T-helper 2 cell treated with Interferon-gamma antibody and Interleukin-4, amounts not matched to agents 100 ng/mL and 5 ng/mL, for 36 hours (primary cell): ENCODE measurements around the gene BDKRB1. TPM values are rescaled to one million over a fixed set of nuclear protein-coding genes. Genes with fewer than 3 reads are reported as not detected.

ENCODE experiments used
- intact Hi-C: fragments of 100-400 bp; cut with micrococcal nuclease; formaldehyde crosslinking; loops from one replicate; pipeline ENCODE4 v1.15.1; 2023
- total RNA-seq: library from RNA; stranded (reverse); gene quantifications from 2 replicates; pipeline ENCODE4 v1.2.3, GENCODE V29; 2022

BDKRB1 gene
- total RNA-seq, 1 donor from 2014 or later = not detected

DNA sequence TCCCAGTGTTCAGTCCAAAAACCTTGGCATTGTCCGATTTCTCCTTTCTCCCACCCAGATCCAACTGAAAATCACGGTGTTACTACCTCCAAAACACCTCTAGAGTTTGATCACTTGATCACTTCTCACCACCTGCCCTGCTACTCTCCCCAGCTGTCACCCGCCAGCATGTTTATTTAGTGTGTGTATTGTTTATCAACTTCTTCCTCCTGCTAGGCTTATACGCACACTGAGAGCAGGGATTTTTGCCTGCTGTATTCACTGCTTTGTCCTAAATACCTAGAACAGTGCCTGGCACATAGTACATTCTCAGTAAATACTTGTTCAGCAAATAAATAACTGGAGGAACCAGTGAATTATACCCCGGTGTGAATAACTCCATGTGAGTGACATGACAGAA, 5.0 kb downstream of the BDKRB1 start:
- intact Hi-C loops = no loop called here

DNA sequence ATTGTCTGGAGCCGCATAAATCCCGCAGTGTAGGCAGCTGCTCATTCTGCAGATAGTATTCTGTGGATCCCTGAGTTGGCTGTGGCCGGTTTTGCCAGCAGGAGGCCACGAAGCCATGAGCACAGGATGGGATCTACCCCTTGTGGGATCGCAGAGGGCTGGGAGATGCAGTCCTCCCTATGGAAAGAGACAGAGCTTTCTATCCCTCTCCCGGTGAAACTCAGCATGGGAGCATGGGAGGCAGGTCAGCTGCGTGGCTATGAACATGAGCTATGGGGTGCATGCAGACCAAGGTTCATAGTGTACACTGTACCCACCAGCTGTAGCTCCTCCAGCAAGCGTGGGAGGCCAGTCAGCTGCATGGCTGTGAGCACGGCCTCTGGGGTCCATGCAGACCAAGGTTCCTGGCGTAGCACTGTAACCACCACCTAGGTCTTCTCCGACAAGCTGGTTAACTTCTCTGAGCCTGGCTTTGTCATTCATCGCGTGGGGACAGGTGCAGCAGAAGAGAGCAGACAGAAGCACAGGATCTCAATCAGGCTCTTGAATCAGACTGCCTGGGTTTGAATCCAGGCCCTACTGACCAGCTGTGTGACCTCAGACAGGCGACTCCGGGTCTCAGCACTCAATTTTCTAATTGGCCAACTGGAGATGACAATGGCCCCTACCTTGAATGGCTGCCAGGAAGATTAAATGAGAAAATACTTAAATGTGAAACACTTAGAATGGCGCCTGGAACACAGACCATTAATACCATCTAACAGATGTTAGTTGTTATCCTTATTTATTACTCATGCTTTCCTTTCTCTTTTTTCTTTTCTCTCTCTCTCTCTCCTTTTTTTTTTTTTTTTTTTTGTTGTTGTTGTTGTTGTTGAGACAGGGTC, 6.0 kb downstream of the BDKRB1 start:
- intact Hi-C loops = no loop called here

DNA sequence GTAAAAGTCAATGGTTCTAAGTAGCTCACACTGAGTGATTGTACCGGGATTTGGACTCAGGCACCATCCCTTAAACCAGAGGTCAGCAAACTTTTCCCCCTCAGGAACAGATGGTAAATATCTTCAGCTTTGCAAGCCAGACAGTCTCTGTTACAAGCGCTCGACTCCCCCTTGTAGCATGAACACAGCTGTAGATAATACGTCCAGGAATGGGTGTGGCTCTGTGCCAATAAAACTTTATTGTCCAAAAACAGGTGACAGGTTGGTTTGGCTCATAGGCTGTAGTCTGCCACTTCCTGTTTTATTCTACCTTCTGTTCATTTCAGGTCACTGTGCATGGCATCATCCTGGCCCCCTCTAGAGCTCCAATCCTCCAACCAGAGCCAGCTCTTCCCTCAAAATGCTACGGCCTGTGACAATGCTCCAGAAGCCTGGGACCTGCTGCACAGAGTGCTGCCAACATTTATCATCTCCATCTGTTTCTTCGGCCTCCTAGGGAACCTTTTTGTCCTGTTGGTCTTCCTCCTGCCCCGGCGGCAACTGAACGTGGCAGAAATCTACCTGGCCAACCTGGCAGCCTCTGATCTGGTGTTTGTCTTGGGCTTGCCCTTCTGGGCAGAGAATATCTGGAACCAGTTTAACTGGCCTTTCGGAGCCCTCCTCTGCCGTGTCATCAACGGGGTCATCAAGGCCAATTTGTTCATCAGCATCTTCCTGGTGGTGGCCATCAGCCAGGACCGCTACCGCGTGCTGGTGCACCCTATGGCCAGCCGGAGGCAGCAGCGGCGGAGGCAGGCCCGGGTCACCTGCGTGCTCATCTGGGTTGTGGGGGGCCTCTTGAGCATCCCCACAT, 7.6 kb downstream of the BDKRB1 start:
- intact Hi-C loops = no loop called here

DNA sequence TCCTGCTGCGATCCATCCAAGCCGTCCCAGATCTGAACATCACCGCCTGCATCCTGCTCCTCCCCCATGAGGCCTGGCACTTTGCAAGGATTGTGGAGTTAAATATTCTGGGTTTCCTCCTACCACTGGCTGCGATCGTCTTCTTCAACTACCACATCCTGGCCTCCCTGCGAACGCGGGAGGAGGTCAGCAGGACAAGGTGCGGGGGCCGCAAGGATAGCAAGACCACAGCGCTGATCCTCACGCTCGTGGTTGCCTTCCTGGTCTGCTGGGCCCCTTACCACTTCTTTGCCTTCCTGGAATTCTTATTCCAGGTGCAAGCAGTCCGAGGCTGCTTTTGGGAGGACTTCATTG, 8.2 kb downstream of the BDKRB1 start:
- intact Hi-C loops = no loop called here

DNA sequence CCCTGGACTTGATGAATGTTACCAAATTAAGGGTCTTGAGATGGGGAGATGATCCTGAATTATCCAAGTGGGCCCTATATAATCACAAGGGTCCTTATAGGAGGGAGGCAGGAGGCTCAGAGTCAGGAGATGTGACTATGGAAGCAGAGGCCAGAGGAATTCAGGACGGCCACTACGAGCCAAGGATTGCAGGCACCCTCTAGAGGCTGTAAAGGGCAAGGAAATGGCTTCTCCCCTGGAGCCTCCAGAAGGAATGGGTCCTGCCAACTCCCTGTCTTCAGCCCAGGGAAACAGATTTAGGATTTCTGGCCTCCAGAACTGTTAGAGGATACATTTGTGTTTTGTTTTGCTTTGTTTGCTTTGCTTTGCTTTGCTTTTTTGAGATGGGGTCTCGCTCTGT, 8.8 kb downstream of the BDKRB1 start:
- intact Hi-C loops = no loop called here

DNA sequence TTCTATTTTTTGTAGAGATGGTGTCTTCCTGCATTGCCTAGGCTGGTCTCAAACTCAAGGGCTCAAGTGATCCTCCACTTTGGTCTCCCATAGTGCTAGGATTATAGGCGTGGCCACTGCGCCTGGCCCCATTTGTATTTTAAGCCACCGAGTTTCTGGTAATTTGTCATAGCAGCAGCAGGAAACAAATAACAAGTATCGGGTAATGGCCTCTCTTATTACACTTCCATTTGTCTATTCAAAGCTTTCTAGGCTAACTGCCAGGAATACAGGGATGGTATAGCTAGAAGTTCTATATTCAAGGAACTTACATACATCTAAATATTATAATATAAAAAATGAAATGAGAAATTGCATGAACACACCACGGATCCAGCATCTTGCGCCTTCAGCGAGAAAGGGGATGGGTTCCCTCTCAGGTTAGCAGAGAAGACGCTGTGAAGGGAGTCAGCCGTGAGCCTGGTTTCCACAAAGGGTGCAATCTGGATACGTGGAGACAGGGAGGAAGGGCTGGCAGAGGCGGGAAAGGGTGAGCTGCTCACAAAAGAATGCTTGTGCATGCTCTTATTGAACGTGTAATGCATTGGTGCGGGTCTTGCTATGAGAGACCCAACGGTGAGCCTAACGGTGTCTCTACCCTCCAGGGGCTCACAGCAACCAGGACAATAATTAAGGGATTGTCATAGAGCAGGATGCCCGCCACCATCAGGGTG, 9.5 kb downstream of the BDKRB1 start:
- intact Hi-C loops = no loop called here

DNA sequence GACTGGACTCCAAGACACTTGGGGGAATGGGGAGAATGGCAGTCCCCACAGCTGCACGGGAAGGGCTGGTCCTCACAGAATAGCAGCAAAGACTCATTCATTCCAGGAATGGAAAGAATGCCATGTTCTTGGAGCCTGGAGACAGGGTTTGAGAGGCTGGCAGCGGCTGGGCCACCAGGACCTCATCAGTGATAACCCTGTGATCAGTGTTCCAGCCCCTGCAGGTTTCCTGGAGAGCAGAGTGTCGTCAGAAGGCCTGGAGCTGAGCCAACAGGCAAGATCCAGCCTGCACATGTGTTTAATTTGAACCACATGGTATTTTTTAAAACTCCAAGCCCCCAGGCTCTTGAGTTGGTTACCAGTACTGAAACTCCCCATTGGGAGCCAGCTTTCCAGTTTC, 11.3 kb downstream of the BDKRB1 start:
- intact Hi-C loops = no loop called here

DNA sequence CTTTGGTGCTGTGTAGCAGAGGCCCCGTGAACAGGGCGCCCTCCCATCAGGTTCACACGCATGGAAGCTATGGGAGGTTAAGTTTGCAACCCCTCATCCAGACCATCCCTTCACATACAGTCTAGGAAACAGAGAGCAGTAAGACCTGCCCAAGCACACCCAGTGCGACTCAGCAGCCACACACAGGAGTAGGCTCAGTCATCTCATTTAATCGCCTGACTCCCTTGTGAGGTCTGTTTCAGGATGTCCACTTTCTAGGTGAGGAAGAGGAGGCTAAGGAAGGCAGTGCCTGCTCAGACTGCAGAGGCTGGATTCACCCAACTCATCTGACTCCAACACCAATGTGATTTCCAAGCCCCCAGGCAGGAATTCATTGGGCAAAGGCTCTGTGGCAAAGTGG, 11.9 kb downstream of the BDKRB1 start:
- intact Hi-C loops = no loop called here

DNA sequence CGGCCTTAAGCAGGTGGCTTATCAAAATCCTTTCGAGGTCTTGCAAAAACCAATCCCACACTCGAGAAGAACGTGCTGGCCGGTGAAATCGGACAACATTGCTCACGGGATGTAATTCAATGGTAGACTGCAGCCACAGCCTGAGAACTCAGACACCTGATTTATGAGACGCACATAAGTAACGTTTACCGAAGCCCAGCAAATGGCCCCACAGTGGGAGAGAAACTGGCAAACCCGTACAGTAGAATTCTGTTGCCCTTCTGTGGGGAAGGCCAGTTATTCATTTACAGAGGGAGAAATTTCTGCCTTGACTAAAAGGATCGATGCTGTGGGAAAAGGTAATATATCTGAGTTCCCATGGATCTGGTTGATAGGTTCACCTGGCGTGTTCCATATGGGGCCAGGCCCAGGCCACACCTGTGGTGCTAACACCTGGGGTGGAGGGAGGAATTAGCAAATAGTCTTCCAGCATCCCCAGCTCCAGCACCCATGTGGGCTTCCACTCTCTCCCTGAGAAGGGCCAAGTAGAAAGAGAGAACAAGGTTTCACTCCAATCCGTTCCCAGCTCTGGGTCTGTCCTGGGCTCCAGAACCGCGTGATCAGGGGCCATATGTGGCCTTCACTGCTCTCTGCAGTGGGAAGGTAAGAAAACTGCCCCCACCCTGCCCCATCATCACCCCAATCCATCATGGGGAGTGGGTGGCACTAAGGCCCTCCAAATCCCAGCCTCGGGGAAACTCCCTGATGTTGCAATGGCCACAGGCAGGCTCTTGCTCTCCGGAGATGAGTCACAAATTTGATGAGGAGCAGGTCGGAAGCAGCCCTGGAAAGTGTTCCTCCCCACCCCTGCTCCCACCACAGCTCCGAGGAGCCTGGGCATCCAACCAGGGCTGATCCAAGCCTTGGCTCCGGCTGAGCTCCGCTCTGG, 12.7 kb downstream of the BDKRB1 start:
- intact Hi-C loops = no loop called here

DNA sequence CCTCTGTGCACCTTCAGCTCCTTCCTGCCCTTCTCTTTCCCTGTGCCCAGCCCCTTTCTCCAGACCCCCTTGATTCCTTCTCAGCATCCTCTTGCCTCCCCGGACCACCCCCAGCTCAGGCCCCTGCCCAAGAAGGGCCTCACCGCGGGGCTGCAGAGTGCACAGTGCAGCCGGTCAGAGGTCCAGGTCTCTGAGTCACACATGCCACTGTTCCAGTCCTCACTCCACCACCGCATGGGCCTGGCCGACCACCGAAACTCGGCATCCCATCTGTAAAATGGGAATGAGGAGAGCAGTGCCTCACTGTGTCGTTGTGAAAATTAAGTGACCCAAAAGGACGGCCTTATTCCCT, 13.3 kb downstream of the BDKRB1 start:
- intact Hi-C loops = no loop called here

DNA sequence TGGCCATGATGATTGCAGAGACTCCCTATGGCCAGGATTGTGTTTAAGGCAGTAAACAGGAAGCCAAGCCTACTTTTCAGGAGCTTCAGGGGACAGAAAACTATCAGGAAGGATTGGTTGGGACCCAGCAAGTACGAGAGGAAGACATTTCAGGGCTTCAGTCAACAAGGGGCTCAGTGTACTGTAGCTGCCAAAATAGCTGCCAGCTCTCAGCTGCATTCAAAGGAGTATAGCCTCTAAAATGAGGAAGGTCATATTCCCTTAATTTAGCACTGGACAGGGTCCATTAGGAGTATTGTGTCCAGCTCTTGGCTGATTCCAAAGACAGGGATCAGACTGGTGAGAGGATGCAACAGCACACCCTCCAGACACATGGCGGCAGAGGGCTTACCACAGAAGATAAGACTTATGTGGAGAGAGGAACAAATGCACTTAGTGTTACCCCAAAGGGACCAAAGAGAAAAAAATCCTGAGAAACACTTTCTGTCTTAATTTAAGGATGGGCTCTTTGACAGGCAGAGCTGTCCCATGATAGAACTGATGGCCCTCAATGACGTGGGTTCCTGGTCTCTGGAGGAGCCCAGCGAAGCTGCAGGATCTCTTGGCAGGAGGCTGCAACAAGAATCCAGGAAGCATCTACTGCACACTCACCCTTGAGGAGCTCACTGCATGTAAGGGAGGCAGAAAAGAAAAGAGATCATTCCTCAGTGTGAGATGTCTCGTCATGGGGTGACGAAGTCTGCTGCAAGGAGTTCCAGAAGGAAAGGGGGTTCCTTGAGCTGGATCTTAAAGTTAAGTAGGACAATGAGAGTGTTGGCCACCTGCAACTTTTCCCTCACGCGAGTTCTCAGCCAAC, 14.8 kb downstream of the BDKRB1 start:
- intact Hi-C loops = no loop called here

DNA sequence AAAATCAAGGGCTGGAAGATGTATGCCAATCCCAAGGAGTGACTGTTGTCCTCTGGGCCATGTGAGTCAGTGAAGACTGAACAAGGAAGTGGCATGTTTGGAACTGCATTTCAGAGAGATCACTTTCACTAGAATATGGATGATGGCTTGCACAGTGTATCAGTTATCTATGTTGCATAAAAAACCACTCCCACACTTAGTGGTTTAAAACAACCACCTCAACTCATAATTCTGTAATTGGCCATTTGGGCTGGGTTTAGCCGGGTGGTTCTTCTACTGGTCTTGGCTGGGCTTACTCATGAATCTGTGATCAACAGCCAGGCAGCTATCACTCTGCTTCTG, 15.4 kb downstream of the BDKRB1 start:
- intact Hi-C loops = no loop called here

DNA sequence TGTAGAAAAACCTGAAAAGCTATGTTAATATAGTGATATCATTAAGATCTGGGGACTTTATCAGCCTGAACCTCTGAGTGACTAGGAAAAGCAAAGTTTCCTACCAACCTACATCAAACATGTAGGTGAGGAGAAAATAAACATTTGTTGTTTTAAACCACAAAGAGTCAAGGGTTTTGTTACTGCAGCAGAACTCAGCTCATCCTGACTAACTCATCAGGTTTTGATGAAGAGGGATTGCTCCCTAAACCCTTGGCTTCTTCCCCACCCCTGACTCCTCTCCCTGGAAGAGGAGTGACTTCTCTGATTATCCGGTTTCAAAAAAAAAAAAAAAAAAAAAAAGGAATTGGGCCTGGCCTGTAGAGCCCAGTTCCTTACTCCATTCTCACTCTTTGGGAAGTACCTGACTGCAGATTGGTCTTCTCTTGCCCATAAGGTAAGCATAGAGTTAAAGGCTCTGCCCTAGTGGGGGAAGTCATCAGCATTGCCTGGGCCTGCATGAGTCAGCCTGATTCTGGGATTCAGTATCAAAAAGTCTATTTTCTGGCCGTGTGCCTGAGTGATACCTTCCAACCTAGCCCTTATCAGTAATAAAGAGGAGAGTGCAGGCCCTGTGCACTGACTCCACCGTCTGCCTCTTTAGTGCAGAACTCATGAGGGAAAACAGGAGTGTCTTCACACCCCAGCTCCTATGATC, 16.9 kb downstream of the BDKRB1 start:
- intact Hi-C loops = no loop called here

DNA sequence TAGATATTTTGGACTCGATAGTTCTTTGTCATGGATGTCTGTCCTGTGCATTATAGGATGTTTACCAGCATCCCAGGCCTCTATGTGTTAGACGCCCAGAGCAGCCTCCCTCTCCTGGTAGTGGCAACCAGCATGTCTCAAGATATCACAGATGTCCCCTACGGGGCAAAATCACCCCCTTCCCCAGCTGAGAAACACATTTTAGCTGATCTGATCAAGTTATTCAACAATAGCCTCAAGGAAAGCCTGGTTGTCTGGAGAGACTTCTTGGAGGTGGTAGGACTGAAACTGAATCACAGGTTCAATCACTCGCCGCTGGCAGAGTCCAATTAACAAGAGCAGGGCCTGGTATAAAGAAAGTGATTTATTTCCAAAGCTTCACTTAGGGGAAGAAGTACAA, 17.6 kb downstream of the BDKRB1 start:
- intact Hi-C loops = loop anchor here (2.0 kb wide), 1 partner anchor 173 kb away; no protein-coding TSS in a partner anchor

DNA sequence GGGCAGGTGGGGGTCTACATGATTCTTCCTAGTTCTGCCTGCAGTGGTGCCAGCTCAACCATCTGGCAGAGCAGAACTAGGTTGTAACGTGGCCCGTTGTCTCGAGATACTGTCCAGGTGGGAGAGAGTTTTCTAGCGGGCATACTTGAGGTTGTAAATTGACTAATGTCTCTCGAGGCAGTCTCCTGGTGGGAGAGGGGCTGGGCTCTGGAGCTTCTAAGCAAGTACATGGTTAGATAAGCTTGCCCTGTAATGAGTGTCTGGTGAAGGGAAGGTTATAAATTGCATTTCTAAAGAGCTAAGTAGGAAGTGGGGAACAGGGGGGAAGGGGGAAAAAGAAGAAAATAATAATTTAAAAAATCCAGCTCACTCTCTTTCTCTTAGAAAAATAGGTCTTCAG, 18.1 kb downstream of the BDKRB1 start:
- intact Hi-C loops = loop anchor here (2.0 kb wide), 1 partner anchor 173 kb away; no protein-coding TSS in a partner anchor

DNA sequence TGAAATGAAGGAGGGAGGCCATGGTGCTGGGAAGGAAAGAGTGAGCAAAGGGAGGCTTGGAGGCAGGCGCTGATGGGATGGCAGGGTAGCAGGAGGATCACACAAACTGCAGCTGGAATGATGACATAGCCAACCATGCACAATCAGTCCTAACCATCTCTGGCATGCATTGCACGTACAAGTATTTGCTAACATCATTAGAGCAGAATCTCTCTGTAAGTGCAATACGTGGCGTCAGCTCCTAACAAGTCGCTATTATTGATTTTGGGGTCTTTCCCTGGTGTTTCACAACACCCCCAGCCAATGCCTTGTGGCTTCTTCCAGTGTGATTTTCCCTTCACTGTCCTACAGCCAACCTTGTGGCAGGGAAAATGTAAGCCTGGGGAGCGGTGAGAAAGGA, 18.5 kb downstream of the BDKRB1 start:
- intact Hi-C loops = loop anchor here (2.0 kb wide), 1 partner anchor 174 kb away; no protein-coding TSS in a partner anchor

DNA sequence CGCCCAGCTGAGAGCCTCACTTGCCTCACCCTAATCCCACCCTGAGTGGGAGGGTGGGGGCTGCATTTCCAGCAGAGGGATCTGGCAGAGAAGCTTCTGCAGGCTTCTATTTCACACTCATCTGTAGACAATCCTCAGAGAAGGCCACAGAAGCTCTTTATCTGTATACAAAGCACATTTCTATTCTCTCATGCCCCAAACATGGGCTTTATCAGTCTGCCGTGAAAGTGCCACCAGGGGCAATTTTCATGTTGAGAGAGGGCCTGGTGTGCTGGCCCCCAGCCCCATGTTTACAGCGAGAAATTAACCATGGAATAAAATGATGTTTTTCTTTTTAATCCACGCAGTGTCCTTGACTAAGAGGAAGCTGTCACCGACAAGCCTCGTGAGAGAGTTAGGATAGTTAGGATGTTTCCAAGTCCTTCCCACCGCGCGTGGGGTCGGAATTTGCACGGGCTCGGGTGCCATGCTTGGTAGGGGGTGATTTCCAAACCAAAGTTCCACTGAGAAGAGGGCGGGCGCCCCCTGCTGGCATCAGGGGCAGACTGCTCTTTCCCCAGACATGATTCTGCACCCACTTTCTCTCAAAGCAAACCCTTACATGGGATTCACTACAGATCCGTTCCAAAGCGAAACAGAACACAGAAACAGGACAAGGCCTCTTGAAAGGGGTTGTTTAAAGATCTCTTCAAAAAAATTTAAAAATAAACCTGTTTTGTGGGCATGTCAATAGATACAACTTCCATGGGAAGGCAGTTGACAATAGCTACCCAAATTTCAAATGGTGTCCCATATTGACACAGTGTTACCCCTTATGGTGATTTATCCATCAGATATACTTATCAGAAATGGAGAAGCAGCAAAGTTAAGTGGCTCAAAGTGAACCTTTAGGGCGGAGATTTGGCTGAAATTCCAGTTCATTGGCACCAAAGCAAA, 19.4 kb downstream of the BDKRB1 start:
- intact Hi-C loops = loop anchor here (2.0 kb wide), 1 partner anchor 175 kb away; no protein-coding TSS in a partner anchor

DNA sequence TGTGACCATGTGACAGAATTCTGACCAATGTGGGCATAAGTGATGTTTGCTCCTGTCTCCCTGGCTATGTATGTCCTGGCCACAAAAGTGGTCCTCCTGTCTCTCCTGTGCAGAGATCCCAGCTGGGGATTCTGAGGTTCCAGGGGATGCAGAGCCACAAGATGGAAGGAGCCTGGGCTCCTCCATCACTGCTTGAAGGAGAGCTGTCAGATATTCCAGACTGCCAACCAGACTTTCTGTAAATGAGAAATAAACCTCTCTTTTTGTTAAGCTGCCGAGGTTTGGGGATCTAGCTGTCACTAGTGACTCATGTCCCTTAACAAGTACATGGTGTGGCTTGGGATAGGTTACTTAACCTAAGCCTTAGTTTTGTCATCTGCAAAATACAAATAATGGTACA, 21.9 kb downstream of the BDKRB1 start:
- intact Hi-C loops = no loop called here
